SU-DHL-6 (cell line): ENCODE results near the gene VPREB1.

ENCODE experiments used
- CTCF ChIP-seq: fragments of 200-600 bp; sonication (generic); IDR thresholded peaks from one replicate; pipeline ENCODE4 v1.5.1; 2017; ENCODE audit warnings: antibody characterized with exemption, mild to moderate bottlenecking, low read length, moderate library complexity; ENCODE audit not compliant: insufficient read depth, poor library complexity, severe bottlenecking
- EZH2phosphoT487 ChIP-seq: fragments of 200-600 bp; sonication (generic), shearing (Covaris generic); conservative IDR thresholded peaks from 2 replicates; pipeline ENCODE4 v1.6.1; 2018; ENCODE audit warnings: mild to moderate bottlenecking, antibody characterized with exemption, low read length, moderate library complexity, mixed read lengths

- TF ChIP-seq CTCF, result peak; percentile 46
- no peak for TF ChIP-seq EZH2phosphoT487
These were observed 49.1 kb upstream of the VPREB1 start for GRCh38 chr22:22195265-22196017.
